GM19238 (cell line): ENCODE results near the gene PTTG1IP.

Experiments used
- DNase-seq: peaks from one replicate; pipeline ENCODE4 v3.0.0; 2011; ENCODE audit warnings: low spot score; ENCODE audit not compliant: insufficient read length

PTTG1IP gene

GRCh38 chr21:44866780-44867179 is 6.7 kb downstream of the PTTG1IP start:
- no peak for DNase-seq

- no peak for DNase-seq
These were observed 7.8 kb downstream of the PTTG1IP start for GRCh38 chr21:44865561-44866280.

GRCh38 chr21:44862869-44863685 is 10.4 kb downstream of the PTTG1IP start:
- DNase-seq, result no peak

GRCh38 chr21:44858791-44859190 is 14.7 kb downstream of the PTTG1IP start:
- no peak for DNase-seq

- no peak for DNase-seq
These were observed 15.2 kb downstream of the PTTG1IP start for GRCh38 chr21:44858291-44858690.

GRCh38 chr21:44857127-44857892 is 16.2 kb downstream of the PTTG1IP start:
- no peak for DNase-seq

- no peak for DNase-seq
These were observed 17.4 kb downstream of the PTTG1IP start for GRCh38 chr21:44856131-44856530.

GRCh38 chr21:44855572-44855971 is 17.9 kb downstream of the PTTG1IP start:
- DNase-seq, result no peak

GRCh38 chr21:44854664-44855446 is 18.6 kb downstream of the PTTG1IP start:
- DNase-seq, result no peak

GRCh38 chr21:44854391-44854663 is 19.2 kb downstream of the PTTG1IP start:
- DNase-seq, result no peak

GRCh38 chr21:44853601-44854390 is 19.7 kb downstream of the PTTG1IP start:
- no peak for DNase-seq

- DNase-seq, result no peak
These were observed 22.4 kb downstream of the PTTG1IP start for GRCh38 chr21:44850905-44851657.

- DNase-seq, result no peak
These were observed 23.2 kb downstream of the PTTG1IP start for GRCh38 chr21:44850208-44850800.

- no peak for DNase-seq
These were observed 23.8 kb downstream of the PTTG1IP start for GRCh38 chr21:44849616-44850130.

GRCh38 chr21:44848821-44849521 is 24.5 kb downstream of the PTTG1IP start:
- DNase-seq, result no peak

- no peak for DNase-seq
These were observed 26.0 kb downstream of the PTTG1IP start for GRCh38 chr21:44847261-44848056.

GRCh38 chr21:44846485-44847260 is 26.8 kb downstream of the PTTG1IP start:
- peak; percentile 30 for DNase-seq
